Mesendoderm (in vitro differentiated cells): Measurements from ENCODE around the gene OXGR1.

Source experiments
- DNase-seq: peaks from one replicate; pipeline ENCODE4 v3.0.0; 2013
- H2AK5ac ChIP-seq: 2 replicates; pipeline ENCODE4 v1.6.1; 2013; ENCODE audit warnings: low read length, inconsistent platforms
- H2BK120ac ChIP-seq: 2 replicates; pipeline ENCODE4 v1.6.1; 2013; ENCODE audit warnings: low read depth, mild to moderate bottlenecking, low read length, moderate library complexity, mixed read lengths
- H2BK15ac ChIP-seq: replicated peaks from 2 replicates; pipeline ENCODE4 v1.6.1; 2013; ENCODE audit warnings: low read depth, mild to moderate bottlenecking, moderate library complexity
- H2BK5ac ChIP-seq: 2 replicates; pipeline ENCODE4 v1.6.1; 2013; ENCODE audit warnings: low read length, inconsistent platforms
- H3K18ac ChIP-seq: 2 replicates; pipeline ENCODE4 v1.6.1; 2013; ENCODE audit warnings: mild to moderate bottlenecking, low read length, mixed read lengths
- H3K23ac ChIP-seq: one replicate; pipeline ENCODE4 v1.6.1; 2013; ENCODE audit warnings: low read length
- H3K27ac ChIP-seq: 2 replicates; pipeline ENCODE4 v1.5.1; 2013; ENCODE audit warnings: low read depth, mild to moderate bottlenecking, inconsistent platforms, low read length, moderate library complexity
- H3K27me3 ChIP-seq: 2 replicates; pipeline ENCODE4 v1.6.1; 2013; ENCODE audit warnings: low read length, control low read depth, mild to moderate bottlenecking, inconsistent platforms; ENCODE audit not compliant: insufficient read depth, poor library complexity
- H3K36me3 ChIP-seq: 2 replicates; pipeline ENCODE4 v1.6.1; 2013; ENCODE audit warnings: low read length, inconsistent platforms; ENCODE audit not compliant: control insufficient read depth, insufficient read depth
- H3K4ac ChIP-seq: one replicate; pipeline ENCODE4 v1.6.1; 2013; ENCODE audit warnings: low read depth, mild to moderate bottlenecking, low read length, moderate library complexity
- H3K4me1 ChIP-seq: 2 replicates; pipeline ENCODE4 v1.6.1; 2013; ENCODE audit warnings: low read depth, low read length, inconsistent platforms; ENCODE audit not compliant: control insufficient read depth
- H3K4me2 ChIP-seq: 2 replicates; pipeline ENCODE4 v1.6.1; 2013; ENCODE audit warnings: low read length
- H3K4me3 ChIP-seq: 2 replicates; pipeline ENCODE4 v1.5.1; 2013; ENCODE audit warnings: mild to moderate bottlenecking, low read length
- H3K56ac ChIP-seq: one replicate; pipeline ENCODE4 v1.6.1; 2013; ENCODE audit warnings: low read length
- H3K79me1 ChIP-seq: 2 replicates; pipeline ENCODE4 v1.6.1; 2013; ENCODE audit warnings: low read length, inconsistent platforms
- H3K79me2 ChIP-seq: 2 replicates; pipeline ENCODE4 v1.6.1; 2013; ENCODE audit warnings: mild to moderate bottlenecking, low read length; ENCODE audit not compliant: control insufficient read depth, insufficient read depth
- H3K9ac ChIP-seq: 2 replicates; pipeline ENCODE4 v1.6.1; 2013; ENCODE audit warnings: low read length, inconsistent platforms
- H4K5ac ChIP-seq: one replicate; pipeline ENCODE4 v1.6.1; 2013; ENCODE audit warnings: low read length
- H4K8ac ChIP-seq: one replicate; pipeline ENCODE4 v1.6.1; 2013; ENCODE audit warnings: low read depth, mild to moderate bottlenecking, control low read depth, low read length, moderate library complexity
- WGBS: extraction: QIAGEN DNeasy Blood & Tissue Kit; methylation state at CpG from one replicate; pipeline ENCODE4 v1.1.7; 2013; ENCODE audit warnings: low lambda C conversion rate, missing lambda C conversion rate; ENCODE audit not compliant: insufficient coverage; ENCODE audit errors: extremely low coverage; 5-methylcytosine and 5-hydroxymethylcytosine counted together

The OXGR1 gene

DNA sequence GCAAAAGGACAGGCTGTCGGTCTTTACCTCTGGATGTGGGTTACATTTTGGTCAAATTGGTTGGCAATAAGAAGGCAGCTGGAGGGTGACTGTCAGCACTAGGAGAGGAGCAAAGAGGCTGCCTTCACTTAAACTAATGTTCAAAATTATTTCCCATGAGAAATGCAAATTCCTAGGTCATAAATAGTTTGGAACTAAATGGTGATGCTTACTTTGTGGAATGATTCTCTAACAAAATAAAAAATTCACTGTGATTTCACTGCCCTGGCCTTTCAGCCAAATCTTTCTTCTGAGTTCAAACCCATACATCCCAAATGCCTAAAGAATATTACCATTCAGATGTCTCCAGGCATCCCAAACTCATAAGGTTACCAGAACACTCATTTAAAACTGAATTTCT lies 25.0 kb upstream of the OXGR1 start:
- no peak overlapping the region for H3K4me3 ChIP-seq
- H3K79me1 ChIP-seq, result no peaks in the 10 kb centered on the region
- no peak overlapping the region for H3K23ac ChIP-seq
- H3K36me3 ChIP-seq, result no peaks in the 10 kb centered on the region
- H3K9ac ChIP-seq, result no peak overlapping the region
- H3K18ac ChIP-seq, result peak overlapping the region; percentile 87
- DNase-seq, result no peak
- WGBS, result no CpG with 5 or more reads among the region's 1 CpG
- H4K5ac ChIP-seq, result no peak overlapping the region
- peak overlapping the region; percentile 36 for H3K4ac ChIP-seq
- no peak overlapping the region for H3K27ac ChIP-seq
- H3K4me2 ChIP-seq, result no peak overlapping the region
- no peak overlapping the region for H4K8ac ChIP-seq
- no peaks in the 10 kb centered on the region for H3K27me3 ChIP-seq
- H3K79me2 ChIP-seq, result no peaks in the 10 kb centered on the region
- H2BK5ac ChIP-seq, result no peak overlapping the region
- peak overlapping the region; percentile 73 for H2BK120ac ChIP-seq
- H3K56ac ChIP-seq, result no peak overlapping the region
- no peak overlapping the region for H2AK5ac ChIP-seq
- peaks cover 10% of the 10 kb centered on the region for H3K4me1 ChIP-seq
- H2BK15ac ChIP-seq, result no peak overlapping the region

DNA sequence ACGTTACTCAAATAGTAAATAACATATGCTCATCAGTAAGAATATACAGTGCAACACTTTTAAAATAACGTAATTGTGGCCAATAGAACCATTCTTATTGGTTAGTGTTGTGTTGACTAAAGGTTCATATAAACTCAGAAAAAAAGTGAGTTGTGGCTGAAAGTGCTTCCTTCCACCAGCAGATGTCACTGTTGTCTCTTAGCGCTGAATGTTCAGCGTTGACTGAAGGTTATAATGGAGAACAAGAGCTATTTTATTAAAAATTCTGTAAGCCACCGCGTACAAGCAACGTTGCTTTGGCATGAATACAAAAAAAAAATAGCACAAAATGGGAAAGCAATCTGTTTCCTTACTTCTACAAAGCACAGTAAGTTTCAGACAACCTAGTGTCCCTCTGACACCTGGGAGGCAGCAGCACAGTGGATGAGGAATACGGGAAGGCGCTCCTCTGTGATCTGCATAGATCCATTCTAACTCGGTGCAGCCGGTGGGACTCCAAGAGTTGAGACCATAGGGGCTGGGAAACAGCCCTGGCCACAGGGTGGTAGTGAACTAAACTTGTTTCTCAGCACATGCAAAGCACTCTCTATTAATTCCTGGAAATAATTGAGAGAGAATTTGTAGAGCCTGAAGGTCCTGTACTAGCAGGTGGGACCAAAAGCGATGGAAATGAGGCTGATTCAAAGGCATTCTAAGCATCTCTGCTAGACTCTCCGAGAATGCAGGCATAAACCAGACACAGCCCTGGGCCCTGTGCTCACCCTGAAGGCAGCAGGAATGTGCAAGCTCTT lies 23.9 kb upstream of the OXGR1 start:
- Histone ChIP-seq H3K23ac (no peak overlapping the region), H3K4ac (no peak overlapping the region), H3K4me1 (peaks cover 10% of the 10 kb centered on the region), H3K79me1 (no peaks in the 10 kb centered on the region), H3K18ac (no peak overlapping the region), H3K36me3 (no peaks in the 10 kb centered on the region), H3K79me2 (no peaks in the 10 kb centered on the region), H3K27me3 (no peaks in the 10 kb centered on the region), H2AK5ac (no peak overlapping the region), H4K5ac (no peak overlapping the region), H3K4me3 (no peak overlapping the region), H2BK15ac (no peak overlapping the region), H3K56ac (peak overlapping the region; percentile 36), H3K27ac (no peak overlapping the region), H2BK5ac (no peak overlapping the region), H4K8ac (no peak overlapping the region), H3K9ac (no peak overlapping the region), H3K4me2 (no peak overlapping the region), H2BK120ac (no peak overlapping the region)
- peak; percentile 91 for DNase-seq
- WGBS, result no CpG with 5 or more reads among the region's 13 CpGs

DNA sequence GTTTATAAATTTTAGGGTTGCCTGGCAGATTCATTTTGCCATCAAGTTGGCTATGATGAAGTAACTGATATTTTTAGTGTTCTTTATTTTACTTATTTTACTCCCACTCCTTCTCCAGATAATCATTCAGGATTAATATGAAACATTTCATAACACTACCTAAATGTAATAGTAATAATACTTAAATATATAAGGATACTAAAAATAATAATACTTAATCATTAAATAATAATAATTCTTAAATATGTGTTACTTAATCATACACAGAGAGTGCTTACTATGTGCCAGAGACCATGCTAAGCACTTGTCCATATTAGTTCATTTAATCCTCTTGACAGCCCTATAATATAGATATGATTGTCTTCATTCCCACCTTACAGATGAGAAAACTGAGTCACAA lies 23.0 kb upstream of the OXGR1 start:
- Histone ChIP-seq H3K27ac (no peak overlapping the region), H4K8ac (no peak overlapping the region), H4K5ac (no peak overlapping the region), H3K9ac (no peak overlapping the region), H3K4me1 (peaks cover 10% of the 10 kb centered on the region), H3K27me3 (no peaks in the 10 kb centered on the region), H3K4me3 (no peak overlapping the region), H3K18ac (no peak overlapping the region), H3K4me2 (no peak overlapping the region), H2AK5ac (no peak overlapping the region), H3K4ac (no peak overlapping the region), H2BK5ac (no peak overlapping the region), H3K56ac (no peak overlapping the region), H3K36me3 (no peaks in the 10 kb centered on the region), H2BK15ac (no peak overlapping the region), H3K79me1 (no peaks in the 10 kb centered on the region), H2BK120ac (no peak overlapping the region), H3K79me2 (no peaks in the 10 kb centered on the region), H3K23ac (no peak overlapping the region)
- no peak for DNase-seq

DNA sequence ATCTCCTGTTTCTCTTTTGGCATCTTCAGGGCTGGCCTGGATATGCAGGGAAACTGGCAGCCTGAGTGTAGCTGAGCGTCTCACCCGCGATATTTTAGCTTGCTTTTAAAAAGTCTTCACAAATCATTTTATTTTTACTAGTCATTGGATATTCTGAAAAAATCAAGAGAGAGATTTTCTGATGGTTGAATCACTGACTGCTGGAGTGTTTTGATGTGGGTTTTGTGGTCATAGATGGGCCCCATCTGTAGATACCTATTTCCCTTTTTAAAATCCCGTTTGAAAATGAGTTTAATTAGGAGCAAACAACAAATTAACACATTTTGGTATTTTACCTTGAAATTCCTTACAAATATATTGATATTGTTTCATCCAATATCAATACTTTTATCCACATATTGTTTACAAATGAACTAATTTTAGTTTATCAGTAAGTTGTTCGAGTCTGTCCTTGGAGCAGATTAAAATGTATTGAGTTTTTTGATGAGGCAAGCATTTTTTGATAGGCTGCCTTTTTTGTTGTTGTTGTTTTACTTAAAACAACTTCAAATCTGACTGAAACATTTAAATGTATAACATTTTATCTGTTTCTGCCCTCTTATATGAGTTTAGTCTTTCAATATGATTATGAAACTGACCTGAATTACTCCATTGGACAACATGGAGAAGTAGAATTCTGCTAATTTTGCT lies 21.5 kb upstream of the OXGR1 start:
- no peak for DNase-seq
- no peak overlapping the region for H2AK5ac ChIP-seq
- no peaks in the 10 kb centered on the region for H3K79me1 ChIP-seq
- WGBS, result no CpG with 5 or more reads among the region's 5 CpGs
- no peak overlapping the region for H4K5ac ChIP-seq
- H3K36me3 ChIP-seq, result no peaks in the 10 kb centered on the region
- no peak overlapping the region for H3K4me2 ChIP-seq
- no peak overlapping the region for H3K4ac ChIP-seq
- no peak overlapping the region for H3K9ac ChIP-seq
- no peak overlapping the region for H3K23ac ChIP-seq
- peak overlapping the region; percentile 68 for H3K18ac ChIP-seq
- no peak overlapping the region for H4K8ac ChIP-seq
- H3K4me1 ChIP-seq, result peaks cover 6% of the 10 kb centered on the region
- H3K27ac ChIP-seq, result no peak overlapping the region
- no peaks in the 10 kb centered on the region for H3K79me2 ChIP-seq
- no peak overlapping the region for H2BK15ac ChIP-seq
- no peaks in the 10 kb centered on the region for H3K27me3 ChIP-seq
- no peak overlapping the region for H3K4me3 ChIP-seq
- no peak overlapping the region for H2BK5ac ChIP-seq
- no peak overlapping the region for H2BK120ac ChIP-seq
- H3K56ac ChIP-seq, result no peak overlapping the region

DNA sequence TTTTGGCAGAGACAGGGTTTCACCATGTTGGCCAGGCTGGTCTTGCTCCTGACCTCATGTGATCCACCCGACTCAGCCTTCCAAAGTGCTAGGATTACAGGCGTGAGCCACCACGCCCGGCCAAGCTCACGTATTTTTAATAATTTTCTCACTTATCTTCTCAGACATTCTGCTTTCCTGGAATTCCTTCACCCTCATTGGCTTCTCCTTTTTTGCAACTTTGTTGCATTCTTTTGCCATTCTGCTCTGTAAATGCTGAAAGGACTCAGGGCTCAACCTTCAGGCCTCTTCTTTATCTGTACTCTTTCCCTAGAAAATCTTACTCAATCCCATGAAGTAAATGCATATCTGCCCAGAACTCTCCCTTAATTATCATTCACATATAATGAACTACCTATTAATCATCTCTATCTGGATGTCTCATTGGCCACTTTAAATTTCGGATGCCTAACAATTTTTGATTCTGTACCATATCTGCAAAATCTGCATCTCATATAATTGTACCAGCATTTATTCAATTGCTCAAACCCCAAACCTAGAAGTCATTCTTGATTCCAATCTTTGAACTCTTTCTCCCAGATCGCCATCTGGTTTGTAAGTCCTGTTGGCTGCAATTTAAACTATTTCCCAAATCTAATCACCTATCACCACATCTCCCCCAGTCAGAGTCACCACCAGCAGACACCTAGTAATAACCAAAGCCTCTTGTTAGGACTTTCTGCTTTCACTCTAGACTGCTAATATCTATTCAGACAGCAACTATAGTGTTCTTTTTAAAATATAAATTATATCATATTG lies 18.2 kb upstream of the OXGR1 start:
- H3K4me3 ChIP-seq, result no peak overlapping the region
- H2BK120ac ChIP-seq, result no peak overlapping the region
- no peak overlapping the region for H2BK15ac ChIP-seq
- no peak overlapping the region for H4K8ac ChIP-seq
- no peak overlapping the region for H3K4me2 ChIP-seq
- no peaks in the 10 kb centered on the region for H3K36me3 ChIP-seq
- H3K4ac ChIP-seq, result no peak overlapping the region
- no peak overlapping the region for H3K9ac ChIP-seq
- no peaks in the 10 kb centered on the region for H3K79me1 ChIP-seq
- H2AK5ac ChIP-seq, result no peak overlapping the region
- H4K5ac ChIP-seq, result no peak overlapping the region
- no peak overlapping the region for H3K18ac ChIP-seq
- no peak overlapping the region for H2BK5ac ChIP-seq
- WGBS, result no CpG with 5 or more reads among the region's 7 CpGs
- no peaks in the 10 kb centered on the region for H3K27me3 ChIP-seq
- no peak for DNase-seq
- no peak overlapping the region for H3K27ac ChIP-seq
- no peaks in the 10 kb centered on the region for H3K79me2 ChIP-seq
- H3K56ac ChIP-seq, result no peak overlapping the region
- H3K4me1 ChIP-seq, result no peaks in the 10 kb centered on the region
- no peak overlapping the region for H3K23ac ChIP-seq
